ENCODE results near the gene SGIP1.

DNA sequence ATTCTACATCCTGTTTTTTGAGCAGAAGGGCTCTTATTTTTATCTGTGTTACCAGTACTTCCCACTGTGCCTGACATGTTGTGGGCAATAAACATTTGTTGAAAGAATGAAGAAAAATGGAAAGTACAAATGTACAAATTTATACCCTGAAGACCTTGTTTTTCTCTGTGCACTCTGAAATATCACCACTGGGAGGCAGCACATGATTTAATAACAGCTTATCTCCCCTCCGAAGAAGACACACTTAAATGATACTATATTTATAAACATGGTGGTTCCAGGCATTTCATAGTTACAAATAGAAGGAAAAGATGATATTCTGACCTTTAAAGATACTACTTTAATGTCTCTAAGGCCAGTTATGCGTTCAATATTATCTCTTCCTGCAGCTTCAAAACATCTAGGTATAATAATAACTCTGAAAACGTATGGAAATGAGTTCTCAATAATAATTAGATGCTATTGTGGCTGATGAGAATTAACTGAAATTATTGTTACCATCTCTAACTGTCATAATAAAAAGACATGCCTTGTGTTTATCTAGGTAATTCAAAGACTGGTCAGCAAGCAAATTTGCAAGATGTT, 231.1 kb downstream of the SGIP1 start:
- TF ChIP-seq, protein P1, sequence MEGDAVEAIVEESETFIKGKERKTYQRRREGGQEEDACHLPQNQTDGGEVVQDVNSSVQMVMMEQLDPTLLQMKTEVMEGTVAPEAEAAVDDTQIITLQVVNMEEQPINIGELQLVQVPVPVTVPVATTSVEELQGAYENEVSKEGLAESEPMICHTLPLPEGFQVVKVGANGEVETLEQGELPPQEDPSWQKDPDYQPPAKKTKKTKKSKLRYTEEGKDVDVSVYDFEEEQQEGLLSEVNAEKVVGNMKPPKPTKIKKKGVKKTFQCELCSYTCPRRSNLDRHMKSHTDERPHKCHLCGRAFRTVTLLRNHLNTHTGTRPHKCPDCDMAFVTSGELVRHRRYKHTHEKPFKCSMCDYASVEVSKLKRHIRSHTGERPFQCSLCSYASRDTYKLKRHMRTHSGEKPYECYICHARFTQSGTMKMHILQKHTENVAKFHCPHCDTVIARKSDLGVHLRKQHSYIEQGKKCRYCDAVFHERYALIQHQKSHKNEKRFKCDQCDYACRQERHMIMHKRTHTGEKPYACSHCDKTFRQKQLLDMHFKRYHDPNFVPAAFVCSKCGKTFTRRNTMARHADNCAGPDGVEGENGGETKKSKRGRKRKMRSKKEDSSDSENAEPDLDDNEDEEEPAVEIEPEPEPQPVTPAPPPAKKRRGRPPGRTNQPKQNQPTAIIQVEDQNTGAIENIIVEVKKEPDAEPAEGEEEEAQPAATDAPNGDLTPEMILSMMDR (conservative IDR thresholded peaks at IDR 0.05; ENCODE audit: low read depth, low read length), result peak; percentile 81
- TF ChIP-seq EZH2 (IDR thresholded peaks at IDR 0.05; ENCODE audit: borderline replicate concordance, low read depth, low read length, poor library complexity, severe bottlenecking), result no peak
